GM12892 (cell line): ENCODE measurements around the gene WDR91.

ENCODE experiments used
- POLR2AphosphoS5 ChIP-seq: IDR thresholded peaks from 2 replicates; pipeline ENCODE4 v1.6.1; 2011; ENCODE audit warnings: low read depth, low read length, control low read depth
- TAF1 ChIP-seq: IDR thresholded peaks from 2 replicates; pipeline ENCODE4 v1.6.1; 2011; ENCODE audit warnings: low read depth, mild to moderate bottlenecking, control low read depth, low read length, borderline replicate concordance

DNA sequence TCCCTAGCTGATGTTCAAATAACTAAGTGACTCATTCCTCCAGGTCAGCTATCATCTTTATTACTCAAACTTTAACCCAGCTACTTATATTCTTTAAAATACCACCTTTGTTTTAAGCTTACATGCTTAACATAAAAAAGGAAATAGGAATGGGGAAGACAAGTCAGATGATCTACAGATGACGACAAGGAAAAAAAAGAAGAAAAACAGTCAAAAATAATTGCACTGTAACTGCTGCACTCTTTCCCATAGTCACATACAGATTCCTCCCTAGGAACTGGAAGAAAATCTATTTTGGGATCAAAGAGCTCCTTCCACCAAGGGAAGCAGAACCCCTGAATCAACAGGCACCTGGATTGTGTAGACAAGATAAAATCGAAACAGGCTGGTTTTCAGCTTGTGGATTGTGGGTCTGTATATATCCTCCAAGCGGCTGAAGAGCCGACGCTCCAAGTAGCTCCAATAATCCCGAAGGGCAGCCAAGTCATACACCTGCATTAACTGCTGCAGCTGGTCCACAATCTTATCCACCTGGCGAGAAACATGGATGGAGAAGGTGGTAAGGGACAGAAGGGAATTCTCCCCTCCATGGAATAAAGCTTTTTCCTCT, 2.0 kb downstream of the WDR91 start:
- TF ChIP-seq POLR2AphosphoS5 (no peak), TAF1 (no peak)
